ENCODE measurements around the gene PLA1A. TPM values are rescaled to one million over a fixed set of nuclear protein-coding genes. Genes with fewer than 3 reads are reported as not detected.
A peak's percentile ranks its signal among the peaks of the same experiment; 100 is the strongest.

The PLA1A gene
- total RNA-seq, 1 donor from 2014 or later, result 15.0 TPM

- Histone ChIP-seq H3K4me1 (no peaks in the 10 kb centered on the region), H3K27ac (no peak overlapping the region), H3K36me3 (no peaks in the 10 kb centered on the region), H3K9me3 (no peaks in the 10 kb centered on the region), H3K27me3 (no peaks in the 10 kb centered on the region), H3K4me3 (peak overlapping the region in 1 of 2 donors; percentile 42)
- no peak for DNase-seq (ENCODE audit: low spot score in 2 of 2)
- intact Hi-C loops (cut with DNase I), result no loop called here
- no peak for TF ChIP-seq CTCF (IDR thresholded peaks at IDR 0.05)
These were observed 1.9 kb upstream of the PLA1A start for GRCh38 chr3:119595639-119596334.

DNA sequence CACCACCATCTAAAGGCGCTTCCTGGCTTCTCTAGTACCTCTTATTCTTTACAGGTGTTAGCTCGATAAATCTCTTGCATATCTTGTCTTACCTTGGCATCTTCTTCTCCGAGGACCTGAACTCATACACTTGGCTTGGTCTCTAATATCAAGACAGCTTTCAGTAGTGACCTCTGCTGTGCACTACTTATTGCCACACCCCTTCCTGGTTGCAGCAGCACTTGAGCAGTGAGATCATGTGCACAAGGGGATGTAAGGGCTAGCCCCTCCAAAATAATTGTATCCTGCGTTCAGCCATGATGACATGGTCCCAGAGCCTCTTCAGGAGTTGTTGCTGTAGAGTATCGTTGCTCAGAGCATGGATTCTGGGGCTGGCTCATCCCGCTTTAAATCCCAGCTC is 1.3 kb upstream of the PLA1A start:
- H3K4me1 ChIP-seq, result no peaks in the 10 kb centered on the region
- H3K36me3 ChIP-seq, result no peaks in the 10 kb centered on the region
- H3K4me3 ChIP-seq, result no peak overlapping the region
- TF ChIP-seq CTCF (IDR thresholded peaks at IDR 0.05), result no peak
- intact Hi-C loops (cut with DNase I), result no loop called here
- no peaks in the 10 kb centered on the region for H3K9me3 ChIP-seq
- DNase-seq (ENCODE audit: low spot score in 2 of 2), result no peak
- H3K27ac ChIP-seq, result no peak overlapping the region
- H3K27me3 ChIP-seq, result no peaks in the 10 kb centered on the region

GRCh38 chr3:119598410-119599098 is 869 bp downstream of the PLA1A start:
- Histone ChIP-seq H3K4me1 (no peaks in the 10 kb centered on the region), H3K4me3 (no peak overlapping the region), H3K27ac (no peak overlapping the region), H3K27me3 (no peaks in the 10 kb centered on the region), H3K36me3 (no peaks in the 10 kb centered on the region), H3K9me3 (no peaks in the 10 kb centered on the region)
- no peak for DNase-seq (ENCODE audit: low spot score in 2 of 2)
- intact Hi-C loops (cut with DNase I), result no loop called here
- TF ChIP-seq CTCF (IDR thresholded peaks at IDR 0.05), result no peak

DNA sequence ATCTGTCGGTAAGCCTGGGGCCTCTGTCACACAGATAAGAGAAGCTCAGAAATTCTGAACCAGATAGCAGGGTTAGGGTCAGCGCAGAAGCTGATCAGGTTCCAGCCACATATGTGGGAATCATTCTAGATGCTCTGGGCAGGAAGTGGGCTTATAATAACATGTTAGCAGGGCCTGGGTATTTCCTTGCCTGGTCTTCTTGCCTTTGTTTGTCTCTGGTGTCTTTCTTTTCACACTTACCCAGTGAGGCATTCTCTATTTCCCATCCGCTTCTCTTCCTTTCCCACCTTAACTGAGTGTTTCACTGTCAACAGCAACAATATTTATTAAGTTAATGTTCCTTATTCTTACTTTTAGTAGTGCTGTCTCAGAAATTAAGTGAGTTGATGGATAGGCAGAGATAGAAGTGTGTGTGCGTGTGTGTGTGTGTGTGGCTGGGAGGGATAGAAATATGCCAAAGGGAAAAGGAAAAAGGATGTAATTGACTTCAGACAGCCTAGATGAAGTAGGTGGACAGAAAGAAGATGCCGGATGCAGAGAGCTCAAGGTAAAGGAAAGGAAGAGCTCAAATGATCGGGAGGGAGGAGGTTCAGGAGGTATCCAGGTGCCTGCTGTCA is 2.0 kb downstream of the PLA1A start:
- no peak overlapping the region for H3K4me3 ChIP-seq
- H3K27me3 ChIP-seq, result no peaks in the 10 kb centered on the region
- no peaks in the 10 kb centered on the region for H3K36me3 ChIP-seq
- no peak overlapping the region for H3K27ac ChIP-seq
- TF ChIP-seq CTCF (IDR thresholded peaks at IDR 0.05), result no peak
- H3K4me1 ChIP-seq, result no peaks in the 10 kb centered on the region
- DNase-seq (ENCODE audit: low spot score in 2 of 2), result no peak
- intact Hi-C loops (cut with DNase I), result no loop called here
- H3K9me3 ChIP-seq, result no peaks in the 10 kb centered on the region

- H3K4me1 ChIP-seq, result no peaks in the 10 kb centered on the region
- H3K9me3 ChIP-seq, result no peaks in the 10 kb centered on the region
- H3K36me3 ChIP-seq, result no peaks in the 10 kb centered on the region
- H3K27ac ChIP-seq, result no peak overlapping the region
- intact Hi-C loops (cut with DNase I), result no loop called here
- no peak overlapping the region for H3K4me3 ChIP-seq
- peak in 1 of 2 donors; percentile 61 for DNase-seq (ENCODE audit: low spot score in 2 of 2)
- peak in 2 of 3 experiments; percentile 8 to 40 for TF ChIP-seq CTCF (IDR thresholded peaks at IDR 0.05)
- H3K27me3 ChIP-seq, result no peaks in the 10 kb centered on the region
These were observed 3.0 kb downstream of the PLA1A start for GRCh38 chr3:119600732-119601131.

Measured in ascending aorta (tissue), 2 donors.